Suprapubic skin (tissue), 4 donors: Measurements from ENCODE around the gene IL1RAPL2. TPM values are rescaled to one million over a fixed set of nuclear protein-coding genes. Genes with fewer than 3 reads are reported as not detected.

ENCODE experiments used
- DNase-seq, 2 donors: peaks; one replicate each; pipeline ENCODE4 v3.0.0-alpha.2; 2019; ENCODE audit warnings: low spot score in 2 of 2
- H3K27ac ChIP-seq: fragments of 200-600 bp; sonication (generic); one replicate; pipeline ENCODE4 v1.5.1; 2019
- H3K27me3 ChIP-seq: fragments of 200-600 bp; sonication (generic); one replicate; pipeline ENCODE4 v1.5.1; 2019
- H3K36me3 ChIP-seq: fragments of 200-600 bp; sonication (generic); one replicate; pipeline ENCODE4 v1.5.1; 2019
- H3K4me1 ChIP-seq: fragments of 200-600 bp; sonication (generic); one replicate; pipeline ENCODE4 v1.5.1; 2019
- H3K4me3 ChIP-seq: fragments of 200-600 bp; sonication (generic); one replicate; pipeline ENCODE4 v1.5.1; 2019; ENCODE audit warnings: mild to moderate bottlenecking
- H3K9me3 ChIP-seq: fragments of 200-600 bp; sonication (generic); one replicate; pipeline ENCODE4 v1.5.1; 2019
- EP300 ChIP-seq: sonication (generic); formaldehyde crosslinking; IDR thresholded peaks from one replicate; pipeline ENCODE4 v1.6.1; 2017; ENCODE audit warnings: antibody characterized with exemption
- POLR2A ChIP-seq, 2 donors: fragments of 450-650 bp; IDR thresholded peaks; one replicate each; pipeline ENCODE4 v1.6.1; 2017; ENCODE audit warnings: antibody characterized with exemption in 2 of 2, mild to moderate bottlenecking in 2 of 2, moderate library complexity in 2 of 2
- POLR2AphosphoS5 ChIP-seq, 3 donors: sonication (generic); formaldehyde crosslinking; IDR thresholded peaks; one replicate each; pipeline ENCODE4 v1.6.1; 2017; ENCODE audit warnings: antibody characterized with exemption in 3 of 3
- WGBS: methylation state at CpG from one replicate; pipeline ENCODE4 v1.1.5; 2018; 5-methylcytosine and 5-hydroxymethylcytosine counted together
- total RNA-seq, 4 donors: library from RNA; depleted of rRNA; stranded (reverse); fragments of >200 nt; gene quantifications; one replicate each; pipeline ENCODE4 v1.1.0, GENCODE V29; 2016
- TF ChIP-seq, protein P1 (sequence below), 2 donors: fragments of 200-600 bp in 1 of 2; fragments of 450-650 bp in 1 of 2; sonication (generic) in 1 of 2; IDR thresholded peaks; one replicate each; pipeline ENCODE4 v1.5.1; 2016 to 2019; ENCODE audit warnings: antibody characterized with exemption in 2 of 2, mild to moderate bottlenecking in 1 of 2, moderate library complexity in 1 of 2

The IL1RAPL2 gene
- total RNA-seq, 4 donors from 2014 or later: 0.21 to 0.42 (median 0.25) TPM; not detected in 1

- TF ChIP-seq POLR2A (IDR thresholded peaks at IDR 0.05) (no peak), POLR2AphosphoS5 (IDR thresholded peaks at IDR 0.05) (no peak), EP300 (no peak)
- TF ChIP-seq, protein P1, sequence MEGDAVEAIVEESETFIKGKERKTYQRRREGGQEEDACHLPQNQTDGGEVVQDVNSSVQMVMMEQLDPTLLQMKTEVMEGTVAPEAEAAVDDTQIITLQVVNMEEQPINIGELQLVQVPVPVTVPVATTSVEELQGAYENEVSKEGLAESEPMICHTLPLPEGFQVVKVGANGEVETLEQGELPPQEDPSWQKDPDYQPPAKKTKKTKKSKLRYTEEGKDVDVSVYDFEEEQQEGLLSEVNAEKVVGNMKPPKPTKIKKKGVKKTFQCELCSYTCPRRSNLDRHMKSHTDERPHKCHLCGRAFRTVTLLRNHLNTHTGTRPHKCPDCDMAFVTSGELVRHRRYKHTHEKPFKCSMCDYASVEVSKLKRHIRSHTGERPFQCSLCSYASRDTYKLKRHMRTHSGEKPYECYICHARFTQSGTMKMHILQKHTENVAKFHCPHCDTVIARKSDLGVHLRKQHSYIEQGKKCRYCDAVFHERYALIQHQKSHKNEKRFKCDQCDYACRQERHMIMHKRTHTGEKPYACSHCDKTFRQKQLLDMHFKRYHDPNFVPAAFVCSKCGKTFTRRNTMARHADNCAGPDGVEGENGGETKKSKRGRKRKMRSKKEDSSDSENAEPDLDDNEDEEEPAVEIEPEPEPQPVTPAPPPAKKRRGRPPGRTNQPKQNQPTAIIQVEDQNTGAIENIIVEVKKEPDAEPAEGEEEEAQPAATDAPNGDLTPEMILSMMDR (IDR thresholded peaks at IDR 0.05): no peak
- H3K27ac ChIP-seq: no peak overlapping the region
- H3K27me3 ChIP-seq: no peaks in the 10 kb centered on the region
- H3K36me3 ChIP-seq: no peaks in the 10 kb centered on the region
- H3K9me3 ChIP-seq: no peaks in the 10 kb centered on the region
- H3K4me3 ChIP-seq: no peak overlapping the region
- H3K4me1 ChIP-seq: no peaks in the 10 kb centered on the region
- WGBS: 72% methylated on average over 2 of the region's 2 CpGs
- DNase-seq: no peak
Measured at GRCh38 chrX:105263171-105263570, 697.2 kb downstream of the IL1RAPL2 start.

GRCh38 chrX:105263801-105264200 is 697.8 kb downstream of the IL1RAPL2 start:
- no peak overlapping the region for H3K27ac ChIP-seq
- no peak overlapping the region for H3K4me3 ChIP-seq
- TF ChIP-seq, protein P1 (IDR thresholded peaks at IDR 0.05): no peak
- no peak for TF ChIP-seq POLR2AphosphoS5 (IDR thresholded peaks at IDR 0.05)
- TF ChIP-seq POLR2A (IDR thresholded peaks at IDR 0.05): no peak
- TF ChIP-seq EP300: no peak
- no peaks in the 10 kb centered on the region for H3K36me3 ChIP-seq
- WGBS: 65% methylated on average over 1 of the region's 1 CpG
- H3K9me3 ChIP-seq: no peaks in the 10 kb centered on the region
- H3K4me1 ChIP-seq: no peaks in the 10 kb centered on the region
- H3K27me3 ChIP-seq: no peaks in the 10 kb centered on the region
- no peak for DNase-seq

DNA sequence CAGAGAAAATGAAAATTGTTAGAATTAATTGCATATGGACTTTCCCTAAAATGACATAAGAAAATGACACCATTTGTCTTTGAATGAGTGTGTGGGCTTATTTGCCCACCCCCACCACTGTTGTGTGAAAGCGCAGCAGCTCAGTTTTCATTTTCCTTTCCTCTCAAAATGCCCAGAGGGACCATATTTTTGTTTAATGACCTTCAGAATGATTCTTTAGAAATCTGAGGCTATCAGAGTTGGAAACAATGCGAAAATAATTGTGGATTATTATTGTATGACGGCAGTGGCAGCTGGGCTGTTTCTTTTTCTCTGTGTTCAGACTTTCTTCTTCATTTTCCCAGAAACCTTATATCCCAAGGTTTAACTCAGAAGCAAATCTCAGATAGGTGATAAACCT is 699.1 kb downstream of the IL1RAPL2 start:
- 66% methylated on average over 3 of the region's 3 CpGs for WGBS
- no peaks in the 10 kb centered on the region for H3K9me3 ChIP-seq
- H3K27ac ChIP-seq: no peak overlapping the region
- no peaks in the 10 kb centered on the region for H3K27me3 ChIP-seq
- no peaks in the 10 kb centered on the region for H3K4me1 ChIP-seq
- H3K4me3 ChIP-seq: no peak overlapping the region
- TF ChIP-seq POLR2A (IDR thresholded peaks at IDR 0.05) (no peak), EP300 (no peak), POLR2AphosphoS5 (IDR thresholded peaks at IDR 0.05) (no peak)
- TF ChIP-seq, protein P1 (IDR thresholded peaks at IDR 0.05): no peak
- DNase-seq: no peak
- no peaks in the 10 kb centered on the region for H3K36me3 ChIP-seq

GRCh38 chrX:105266456-105266855 is 700.5 kb downstream of the IL1RAPL2 start:
- Histone ChIP-seq H3K9me3 (no peaks in the 10 kb centered on the region), H3K27me3 (no peaks in the 10 kb centered on the region), H3K4me1 (no peaks in the 10 kb centered on the region), H3K27ac (no peak overlapping the region), H3K36me3 (no peaks in the 10 kb centered on the region), H3K4me3 (no peak overlapping the region)
- TF ChIP-seq POLR2AphosphoS5 (IDR thresholded peaks at IDR 0.05) (no peak), EP300 (no peak), POLR2A (IDR thresholded peaks at IDR 0.05) (no peak)
- TF ChIP-seq, protein P1 (IDR thresholded peaks at IDR 0.05): no peak
- 61% methylated on average over 1 of the region's 1 CpG for WGBS
- no peak for DNase-seq

GRCh38 chrX:105267167-105267566 is 701.2 kb downstream of the IL1RAPL2 start:
- H3K9me3 ChIP-seq: no peaks in the 10 kb centered on the region
- H3K36me3 ChIP-seq: no peaks in the 10 kb centered on the region
- WGBS: 67% methylated on average over 2 of the region's 2 CpGs
- DNase-seq: no peak
- TF ChIP-seq POLR2AphosphoS5 (IDR thresholded peaks at IDR 0.05) (no peak), POLR2A (IDR thresholded peaks at IDR 0.05) (no peak), EP300 (no peak)
- TF ChIP-seq, protein P1 (IDR thresholded peaks at IDR 0.05): no peak
- H3K27ac ChIP-seq: no peak overlapping the region
- no peak overlapping the region for H3K4me3 ChIP-seq
- no peaks in the 10 kb centered on the region for H3K27me3 ChIP-seq
- no peaks in the 10 kb centered on the region for H3K4me1 ChIP-seq
